Effector CD8-positive, alpha-beta T cell (primary cell): ENCODE measurements around the gene FAM83G.
"Not testable (repeated sequence)": the region's sequence is repeated elsewhere in the genome, so short reads cannot be mapped to it uniquely, and the experiment has no call there.

Experiments
- DNase-seq: peaks from one replicate; lab custom pipeline; 2025; lab: John Stamatoyannopoulos, UW

FAM83G gene

DNA sequence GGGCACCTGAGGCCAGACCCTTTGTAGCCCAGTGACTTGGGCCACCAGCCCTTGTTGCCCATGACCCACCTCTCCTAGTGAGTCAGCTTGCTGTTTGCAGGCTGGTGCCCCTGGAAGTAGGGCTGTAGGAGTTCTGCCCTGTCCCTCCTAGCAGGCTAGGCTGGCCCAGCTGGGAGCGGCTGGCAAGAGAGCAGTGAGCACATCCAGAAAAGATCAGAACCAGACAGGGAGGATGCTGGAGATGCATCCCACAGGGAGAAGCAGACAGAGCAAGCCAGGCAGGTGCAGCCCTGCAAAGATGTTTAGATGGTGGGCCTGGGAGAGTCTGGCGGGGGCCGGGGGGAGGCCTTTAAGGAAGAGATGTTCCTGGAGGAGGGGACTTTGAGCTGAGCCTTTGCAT, 50.2 kb downstream of the FAM83G start:
- no peak for DNase-seq

DNA sequence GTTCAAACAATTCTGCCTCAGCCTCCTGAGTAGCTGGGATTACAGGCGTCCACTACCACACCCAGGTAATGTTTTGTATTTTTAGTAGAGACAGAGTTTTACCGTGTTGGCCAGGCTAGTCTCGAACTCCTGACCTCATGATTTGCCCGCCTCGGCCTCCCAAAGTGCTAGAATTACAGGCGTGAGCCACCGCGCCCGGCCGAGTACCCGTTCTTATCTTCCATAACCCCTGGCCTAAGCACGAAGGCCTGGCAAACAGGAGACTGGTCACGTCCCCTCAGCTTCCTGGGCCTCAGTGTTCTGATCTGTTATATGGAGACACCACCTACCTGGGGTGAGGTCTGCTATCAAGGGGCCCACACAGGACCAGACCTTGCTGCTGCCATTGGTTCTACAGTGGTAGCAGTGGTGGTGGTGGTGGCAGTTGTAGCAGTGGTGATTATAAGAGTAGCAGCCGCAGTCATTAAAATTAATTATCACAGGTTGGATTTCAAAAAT, 51.3 kb downstream of the FAM83G start:
- no peak for DNase-seq

DNA sequence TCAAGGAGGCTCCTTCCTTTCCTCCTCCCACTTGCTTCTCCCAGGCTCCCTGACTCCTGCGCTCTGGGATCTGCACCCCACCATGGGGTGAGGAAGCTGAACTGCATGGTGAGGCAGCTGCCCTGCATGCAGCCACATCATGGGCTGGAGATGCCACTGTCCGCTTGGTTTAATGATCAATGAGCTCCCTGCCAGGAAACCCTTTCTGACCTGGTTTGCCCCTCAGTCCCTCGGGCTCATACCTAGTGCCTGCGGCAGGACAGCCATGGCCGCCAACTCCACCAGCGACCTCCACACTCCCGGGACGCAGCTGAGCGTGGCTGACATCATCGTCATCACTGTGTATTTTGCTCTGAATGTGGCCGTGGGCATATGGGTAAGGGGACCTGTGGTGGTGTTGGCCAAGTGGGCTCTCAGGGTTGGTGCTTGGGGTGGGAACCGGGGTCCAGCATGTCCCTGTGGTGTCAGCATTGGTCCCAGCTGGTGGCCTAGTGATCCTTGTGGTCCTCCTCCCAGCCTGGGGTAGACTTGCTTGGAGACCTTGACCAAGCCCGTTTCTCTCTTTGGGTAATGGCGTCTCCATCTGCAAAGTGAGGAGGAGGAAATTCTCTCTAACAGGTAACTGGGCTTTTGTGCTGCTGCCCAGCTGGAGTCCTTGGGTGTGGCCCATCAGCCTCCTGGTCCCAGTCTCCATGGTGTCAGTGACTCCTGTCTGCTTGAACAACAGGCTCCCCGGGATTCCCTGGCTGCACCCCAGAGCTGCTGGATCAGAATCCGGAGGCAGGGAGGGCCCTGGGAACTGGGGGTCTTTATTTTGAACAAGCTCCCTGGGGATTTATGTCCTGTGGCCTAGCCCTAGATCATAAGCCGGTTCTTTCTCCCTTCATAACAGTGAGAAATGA, 52.4 kb downstream of the FAM83G start, which contains the start of gene SLC5A10:
Gene SLC5A10, plus strand, starts transcription at position 225 of the 902 bp plus-strand sequence. Its CDS starts 41 bp downstream, at position 266.
- DNase-seq = no peak

DNA sequence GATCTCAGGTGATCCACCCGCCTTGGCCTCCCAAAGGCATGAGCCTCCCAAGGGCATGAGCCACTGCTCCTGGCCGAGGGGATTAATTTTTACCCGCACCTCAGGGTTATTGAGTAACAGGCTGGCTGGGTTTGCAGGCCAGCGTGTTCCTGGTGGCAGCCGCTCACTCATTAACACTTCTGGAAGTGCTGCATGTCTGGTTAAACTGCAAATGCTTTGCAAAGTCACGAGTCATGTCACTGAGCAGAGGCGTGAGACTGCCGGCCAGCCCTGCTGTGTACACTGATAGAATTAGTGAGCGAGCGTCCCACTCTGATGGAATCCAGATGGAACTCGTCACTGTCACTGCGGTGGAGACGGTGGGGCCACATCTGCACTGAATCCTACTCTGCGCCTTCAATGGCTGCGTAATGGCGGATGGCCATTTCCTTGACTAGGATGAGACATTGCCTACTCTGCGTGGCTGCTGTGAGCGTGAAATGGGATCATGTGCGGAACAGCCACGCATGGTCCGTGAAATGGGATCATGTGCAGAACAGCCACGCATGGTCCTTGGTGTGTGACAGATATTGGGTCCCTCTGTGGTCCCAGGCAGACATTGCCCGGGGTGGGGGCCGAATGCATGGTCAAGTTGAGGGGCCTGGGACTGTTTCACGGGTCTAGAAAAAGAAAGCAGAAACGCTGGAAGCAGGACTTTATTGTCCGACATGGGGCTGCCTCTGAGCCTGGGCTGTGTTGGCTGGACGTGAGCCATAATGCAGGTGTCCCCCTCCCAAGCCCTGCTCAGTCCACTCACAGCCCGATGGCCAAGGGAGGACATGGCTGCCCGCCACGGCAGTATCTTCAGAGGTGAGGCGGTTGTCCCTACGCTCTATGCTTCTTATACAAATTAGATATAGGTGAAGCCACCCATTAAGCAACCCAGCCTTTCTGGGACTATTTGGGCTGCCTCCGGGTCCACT, 53.3 kb downstream of the FAM83G start:
- no peak for DNase-seq

DNA sequence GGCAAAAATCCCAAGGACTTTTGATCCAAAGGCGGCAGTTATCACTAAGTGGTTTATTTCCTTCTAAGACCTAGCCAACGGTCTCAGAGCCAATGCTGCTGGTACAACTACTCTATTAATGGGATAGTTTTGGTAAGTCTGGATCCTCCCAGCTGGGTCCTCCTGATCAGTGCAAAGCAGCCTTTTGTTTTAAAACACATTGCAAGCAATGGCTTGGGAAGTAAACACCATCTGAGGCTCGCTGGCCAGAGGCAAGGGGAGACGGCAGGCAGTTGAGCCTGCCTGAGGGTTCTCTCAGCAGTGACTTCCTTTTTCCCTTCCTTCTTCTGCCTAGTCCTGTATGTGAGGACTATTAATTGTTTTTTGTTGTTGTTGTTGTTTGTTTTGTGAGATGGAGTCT, 54.2 kb downstream of the FAM83G start:
- no peak for DNase-seq

DNA sequence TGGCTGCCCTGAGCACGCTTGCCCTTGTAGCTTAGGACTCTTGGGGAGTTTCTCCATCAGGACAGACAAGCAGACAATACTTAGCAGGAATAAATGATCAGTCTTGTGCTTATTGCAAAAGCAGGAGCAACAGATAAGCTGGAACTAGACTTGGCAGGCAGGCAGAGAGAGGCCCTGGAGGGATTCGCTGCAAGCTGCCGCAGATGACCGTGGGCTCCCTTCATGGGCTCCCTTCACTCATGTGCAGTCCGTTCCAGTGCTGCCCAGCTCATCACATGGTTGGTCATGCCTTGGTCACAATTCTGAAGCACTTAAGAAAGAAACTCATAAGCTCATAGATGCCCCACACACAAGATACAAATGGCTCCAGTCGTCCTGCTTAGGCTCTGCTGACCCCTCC, 55.0 kb downstream of the FAM83G start:
- no peak for DNase-seq

DNA sequence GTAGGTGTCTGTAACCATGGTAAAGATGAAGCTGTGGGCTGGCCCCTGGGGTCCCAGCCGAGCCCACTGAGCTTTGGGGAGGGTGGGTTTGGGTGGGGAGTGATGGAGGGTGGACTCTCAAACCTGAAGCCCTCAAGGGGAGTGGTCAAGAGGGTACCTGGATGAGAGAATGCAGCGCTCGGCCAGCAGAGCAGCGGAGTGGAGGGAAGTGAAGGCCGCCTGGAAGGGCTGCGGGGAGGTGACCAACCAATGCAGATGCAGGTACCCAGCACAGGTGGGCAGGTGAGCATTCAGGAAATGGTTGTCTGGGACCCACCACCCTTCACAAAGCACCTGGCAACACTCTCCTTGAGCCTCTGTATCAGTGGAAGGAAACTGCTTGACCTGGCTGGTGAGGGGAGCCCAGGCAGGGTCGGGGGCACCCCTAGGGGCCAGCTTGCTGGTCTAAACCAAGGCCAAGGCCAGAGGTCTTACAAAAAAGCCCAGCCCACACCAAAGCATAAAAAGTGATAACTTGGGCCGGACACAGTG, 56.0 kb downstream of the FAM83G start:
- no peak for DNase-seq

DNA sequence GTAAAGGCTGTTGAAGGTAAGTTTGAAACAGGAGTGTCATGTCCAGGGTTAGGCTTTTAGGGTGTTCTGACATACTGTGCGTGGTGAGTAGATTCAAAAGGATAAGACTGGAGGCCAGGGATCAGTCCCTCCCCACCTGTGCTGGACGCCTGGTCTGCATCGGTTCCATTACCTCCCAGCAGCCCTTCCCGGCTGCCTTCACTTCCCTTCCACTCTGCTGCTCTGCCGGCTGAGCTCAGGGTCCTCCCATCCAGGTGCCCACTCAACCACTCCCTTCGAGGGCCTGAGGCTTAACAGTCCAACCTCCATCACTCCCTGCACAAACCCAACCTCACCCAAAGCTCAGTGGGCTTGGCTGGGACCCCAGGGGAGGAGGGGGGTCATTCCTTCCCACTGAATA, 56.7 kb downstream of the FAM83G start:
- DNase-seq = no peak

DNA sequence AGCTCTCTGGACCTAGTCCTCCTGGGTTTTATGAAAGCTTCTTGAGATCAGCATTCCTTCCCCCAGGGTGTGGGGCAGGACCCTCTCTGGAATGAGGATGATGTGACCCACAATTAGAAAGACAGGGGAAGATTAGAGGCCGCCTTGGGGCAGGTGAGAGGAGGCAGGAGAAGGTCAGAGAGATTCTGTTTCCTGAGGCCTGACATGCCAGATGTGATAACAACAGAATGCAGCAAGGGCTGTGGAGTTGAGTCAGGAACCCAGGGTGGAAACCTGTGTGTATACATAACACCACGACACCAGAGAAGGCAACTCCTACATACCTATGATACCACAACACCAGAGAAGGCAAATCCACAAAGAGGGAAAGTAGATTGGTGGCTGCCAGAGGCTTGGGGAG, 58.0 kb downstream of the FAM83G start:
- no peak for DNase-seq

DNA sequence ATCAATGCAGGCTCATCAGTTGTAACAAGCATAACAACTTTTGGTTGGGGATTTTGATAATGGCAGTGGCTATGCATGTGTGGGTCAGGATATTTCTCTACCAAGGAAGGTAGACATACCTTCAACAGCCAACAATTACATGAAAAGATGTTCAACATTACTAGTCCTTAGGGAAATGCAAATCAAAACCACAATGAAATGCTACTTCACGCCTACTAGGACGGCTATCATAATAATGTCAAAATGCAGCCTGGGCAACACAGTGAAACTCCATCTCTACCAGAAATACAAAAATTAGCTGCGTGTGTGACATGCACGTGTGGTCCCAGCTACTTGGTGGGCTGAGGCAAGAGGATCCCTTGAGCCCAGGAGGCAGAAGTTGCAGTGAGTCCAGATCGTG, 59.9 kb downstream of the FAM83G start:
- no peak for DNase-seq

DNA sequence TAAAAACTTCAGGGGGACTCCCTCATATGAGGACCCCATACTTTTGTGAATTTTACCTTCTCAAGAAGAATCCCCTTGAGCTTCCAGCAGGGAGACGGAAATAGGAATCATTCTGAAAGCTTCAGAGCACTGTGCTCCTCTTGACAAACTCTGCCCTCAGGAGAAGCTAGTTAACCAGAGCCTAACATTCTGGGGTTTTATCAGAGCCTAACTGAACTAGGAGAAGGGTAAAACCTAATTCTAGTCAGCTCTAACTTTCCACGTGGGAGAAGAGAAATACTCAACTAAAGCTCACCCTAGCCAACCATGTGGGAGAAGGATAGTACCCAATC, 65.9 kb downstream of the FAM83G start:
- DNase-seq = no peak

DNA sequence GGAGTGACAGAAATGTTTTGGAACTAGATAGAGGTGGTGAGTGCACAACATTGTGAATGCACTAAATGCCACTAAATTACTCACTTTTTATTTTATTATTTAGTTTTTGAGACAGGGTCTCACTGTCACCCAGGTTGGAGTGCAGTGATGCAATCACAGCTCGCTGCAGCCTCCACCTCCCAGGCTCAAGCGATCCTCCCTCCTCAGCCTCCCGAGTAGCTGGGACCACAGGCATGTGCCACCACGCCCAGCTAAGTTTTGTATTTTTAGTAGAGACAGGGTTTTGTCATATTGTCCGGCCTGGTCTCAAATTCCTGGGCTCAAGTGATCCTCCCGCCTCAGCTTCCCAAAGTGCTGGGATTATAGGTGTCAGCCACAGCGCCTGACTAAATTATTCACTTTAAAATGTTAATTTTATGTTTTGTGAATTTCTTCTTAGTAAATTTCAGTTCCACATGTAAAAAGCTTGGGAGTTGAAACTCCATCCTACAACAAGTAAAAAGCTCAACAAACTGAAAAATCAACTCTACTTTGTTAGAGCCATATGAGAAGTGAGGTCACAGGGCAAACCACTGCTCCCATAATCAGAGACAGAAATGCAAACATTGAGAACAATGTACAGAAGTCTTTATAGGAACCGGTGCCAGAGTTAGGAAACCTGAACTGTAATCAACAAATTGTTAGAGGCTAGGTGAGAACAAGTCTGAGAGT, 66.4 kb downstream of the FAM83G start:
- DNase-seq = no peak

DNA sequence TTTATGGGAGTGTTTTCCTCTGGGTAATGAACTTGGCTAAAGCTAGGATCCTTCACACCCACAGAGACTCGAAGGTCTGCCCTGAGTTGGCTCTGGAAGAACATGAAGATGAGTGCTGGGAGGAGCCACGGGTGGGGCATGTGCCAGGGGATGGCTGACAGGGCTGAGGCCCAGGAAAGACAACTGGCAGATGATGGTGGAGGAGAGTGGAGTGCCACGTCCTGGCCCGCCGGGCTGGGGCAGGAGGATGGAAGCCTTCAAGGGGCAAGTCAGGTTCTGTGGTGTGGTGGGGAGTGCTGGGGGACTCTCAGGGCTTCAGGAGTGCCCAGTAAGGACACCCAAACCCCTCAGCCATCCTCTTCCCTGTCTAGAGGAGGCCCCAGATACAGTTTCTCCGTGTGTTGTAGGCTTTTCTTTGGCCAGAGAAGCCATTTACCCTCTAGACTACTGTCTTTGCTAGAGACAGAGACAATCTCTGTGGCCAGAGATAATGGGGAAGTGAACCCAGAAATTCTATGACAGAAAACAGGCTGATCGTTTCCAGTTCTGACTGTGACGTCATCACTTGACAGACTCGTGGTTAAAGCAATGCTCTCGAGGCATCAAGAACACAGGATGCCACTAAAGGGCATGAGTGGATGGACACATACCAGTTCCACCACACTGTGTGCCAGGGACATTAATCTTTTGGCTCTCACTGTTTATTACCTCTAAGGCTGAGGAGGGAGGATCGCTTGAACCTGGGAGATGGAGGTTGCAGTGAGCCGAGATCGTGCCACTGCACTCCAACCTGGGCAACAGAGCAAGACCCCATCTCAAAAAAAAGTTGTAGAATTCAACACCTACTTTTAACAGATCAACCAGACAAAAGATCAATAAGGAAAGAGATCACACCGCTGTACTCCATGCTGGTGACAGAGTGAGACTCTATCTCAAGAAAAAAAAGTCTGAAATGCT, 71.2 kb downstream of the FAM83G start:
- no peak for DNase-seq

DNA sequence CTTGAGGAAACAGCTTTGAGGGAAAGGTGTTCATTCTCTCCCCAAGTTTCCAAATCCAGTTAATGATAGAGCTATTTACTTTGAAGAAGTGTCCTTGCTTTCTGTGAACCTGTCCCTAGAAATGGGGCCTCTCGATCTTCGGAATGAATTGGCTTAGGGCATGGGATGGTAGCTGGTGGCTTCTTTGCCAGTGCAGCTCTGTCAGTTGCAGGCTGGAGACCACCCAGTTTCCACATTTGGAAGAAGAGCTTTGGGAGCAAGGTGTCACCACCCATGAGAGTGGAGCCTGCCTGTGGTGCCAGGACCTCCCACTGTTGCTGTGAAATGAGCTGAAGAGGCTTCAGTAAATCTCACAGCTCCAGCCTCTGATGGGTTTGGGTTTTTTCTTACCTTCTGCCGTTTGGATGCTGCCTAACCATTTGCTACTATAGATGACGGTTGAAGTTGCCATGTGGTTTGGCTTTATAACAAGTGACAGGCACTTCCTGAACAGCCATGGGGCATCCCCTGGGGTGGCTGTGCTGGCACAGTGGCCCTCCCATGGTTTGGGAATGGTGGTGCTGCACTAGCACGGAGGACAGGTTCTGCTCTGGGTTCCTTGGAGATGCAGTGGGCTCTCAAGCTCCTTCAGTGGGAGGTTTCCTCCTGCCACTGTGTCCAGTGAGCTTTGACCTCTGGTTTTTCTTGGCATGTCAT, 72.1 kb downstream of the FAM83G start:
- no peak for DNase-seq

DNA sequence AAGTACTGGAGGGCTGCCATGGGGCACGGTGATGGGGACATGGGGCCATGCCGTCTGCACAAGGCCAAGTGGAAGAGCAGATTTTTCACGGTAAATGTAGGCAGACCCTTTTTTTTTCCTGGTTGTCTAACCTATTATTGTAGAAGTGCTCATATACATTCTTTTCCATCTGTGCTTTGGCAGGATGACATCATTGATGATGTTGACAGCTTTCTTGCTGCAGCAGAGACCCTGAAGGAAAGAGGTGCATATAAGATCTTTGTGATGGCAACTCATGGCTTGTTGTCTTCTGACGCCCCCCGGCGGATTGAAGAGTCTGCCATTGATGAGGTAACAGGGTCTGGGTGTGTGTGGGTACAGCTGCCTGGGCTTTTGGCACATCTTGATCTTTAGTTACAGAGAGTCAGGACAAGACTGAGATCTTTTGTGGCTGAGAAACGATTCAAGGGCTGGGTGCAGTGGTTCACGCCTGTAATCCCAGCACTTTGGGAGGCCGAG, 75.9 kb downstream of the FAM83G start:
- DNase-seq = no peak

DNA sequence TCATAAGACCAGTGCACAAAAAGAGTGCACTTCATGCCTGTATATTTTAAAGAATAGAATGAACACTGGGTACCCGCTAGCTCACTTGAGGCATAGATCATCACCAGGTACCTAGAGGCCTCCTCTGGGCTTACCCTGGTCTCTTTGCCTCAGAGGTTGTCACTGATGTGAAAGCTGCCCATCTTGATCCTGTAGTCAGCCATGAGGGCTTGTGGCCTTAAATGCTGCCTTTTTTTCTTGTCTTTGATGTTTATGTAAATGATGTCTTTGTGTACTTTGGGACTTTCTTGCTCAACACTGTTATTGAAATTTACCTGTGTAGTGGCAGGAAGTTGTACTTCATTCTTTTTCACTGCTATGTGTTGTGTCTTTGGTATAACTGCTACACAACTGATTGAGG, 79.4 kb downstream of the FAM83G start:
- no peak for DNase-seq

DNA sequence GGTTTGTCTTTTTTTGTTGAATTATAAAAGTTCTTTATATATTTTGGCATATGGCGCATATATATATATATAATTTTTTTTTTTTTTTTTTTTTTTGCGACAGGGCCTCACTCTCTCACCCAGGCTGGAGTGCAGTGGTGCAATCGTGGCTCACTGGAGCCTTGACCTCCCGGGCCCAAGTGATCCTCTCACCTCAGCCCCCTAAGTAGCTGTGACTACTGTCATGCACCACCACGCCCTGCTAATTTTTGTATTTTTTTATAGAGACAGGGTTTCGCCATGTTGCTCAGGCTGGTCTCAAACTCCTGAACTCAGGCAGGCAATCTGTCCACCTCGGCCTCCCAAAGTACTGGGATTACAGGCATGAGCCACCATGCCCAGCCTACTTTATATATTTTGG, 82.0 kb downstream of the FAM83G start:
- DNase-seq = not testable (repeated sequence)

DNA sequence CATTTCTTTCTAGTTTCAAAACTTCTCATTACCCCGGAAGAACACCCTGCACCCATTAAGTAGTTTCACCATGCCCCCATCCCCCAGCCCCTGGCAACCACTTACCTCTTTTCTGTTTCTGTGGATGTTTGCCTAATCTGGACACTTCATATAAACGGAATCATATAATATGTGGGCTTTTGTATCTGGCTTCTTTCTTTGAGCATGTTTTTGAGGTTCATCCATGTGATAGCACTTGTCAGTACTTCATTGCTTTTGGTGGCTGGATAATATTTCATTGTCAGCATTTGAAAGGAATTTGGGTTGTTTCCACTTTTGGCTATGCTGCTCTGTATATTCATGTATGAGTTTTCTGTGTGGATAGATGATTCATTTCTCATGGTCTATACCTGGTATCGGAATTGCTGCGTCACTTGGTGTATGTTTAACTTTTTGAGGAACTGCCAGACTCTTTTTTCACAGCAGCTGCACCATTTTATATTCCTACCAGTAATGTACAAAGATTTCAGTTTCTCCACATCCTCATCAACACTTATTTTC, 82.6 kb downstream of the FAM83G start:
- DNase-seq = no peak

DNA sequence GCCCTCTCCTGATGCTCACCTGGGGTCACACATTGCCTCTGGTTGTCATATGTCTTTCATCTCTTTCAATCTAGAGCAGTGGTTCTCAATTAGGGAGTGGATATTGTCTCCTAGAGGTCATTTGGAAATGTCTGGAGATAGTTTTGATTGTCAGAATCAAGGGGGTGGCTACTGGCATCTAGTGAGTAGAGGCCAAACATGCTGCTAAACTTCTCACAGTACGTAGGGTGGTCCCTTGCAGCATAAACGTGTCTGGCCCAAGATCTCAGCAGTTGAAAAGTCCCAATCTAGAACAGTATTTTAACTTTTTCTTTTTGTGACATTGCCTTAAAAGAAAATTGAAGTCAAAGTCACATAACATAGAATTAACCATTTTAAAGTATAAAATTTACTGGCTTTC, 83.1 kb downstream of the FAM83G start:
- DNase-seq = no peak
